ENCODE results near the gene FHOD3. TPM values are rescaled to one million over a fixed set of nuclear protein-coding genes. Genes with fewer than 3 reads are reported as not detected.

The FHOD3 gene
- total RNA-seq, 1 experiment from 2014 or later = 13.0 TPM

GRCh38 chr18:36476433-36476832 is 178.9 kb downstream of the FHOD3 start:
- no peak for DNase-seq (ENCODE audit: low spot score)

GRCh38 chr18:36477776-36478175 is 180.3 kb downstream of the FHOD3 start:
- no peak for DNase-seq (ENCODE audit: low spot score)

- DNase-seq (ENCODE audit: low spot score) = no peak
Observed at GRCh38 chr18:36481201-36481657, 183.7 kb downstream of the FHOD3 start.

GRCh38 chr18:36481935-36482334 is 184.4 kb downstream of the FHOD3 start:
- DNase-seq (ENCODE audit: low spot score) = no peak

- no peak for DNase-seq (ENCODE audit: low spot score)
Observed at GRCh38 chr18:36484591-36484990, 187.1 kb downstream of the FHOD3 start.

GRCh38 chr18:36485772-36486171 is 188.3 kb downstream of the FHOD3 start:
- DNase-seq (ENCODE audit: low spot score) = no peak

- no peak for DNase-seq (ENCODE audit: low spot score)
Observed at GRCh38 chr18:36488131-36488530, 190.6 kb downstream of the FHOD3 start.

- no peak for DNase-seq (ENCODE audit: low spot score)
Observed at GRCh38 chr18:36490897-36491296, 193.4 kb downstream of the FHOD3 start.

GRCh38 chr18:36492604-36493329 is 195.3 kb downstream of the FHOD3 start:
- DNase-seq (ENCODE audit: low spot score) = no peak

GRCh38 chr18:36493349-36494159 is 196.0 kb downstream of the FHOD3 start:
- no peak for DNase-seq (ENCODE audit: low spot score)

- no peak for DNase-seq (ENCODE audit: low spot score)
Observed at GRCh38 chr18:36494160-36494437, 196.6 kb downstream of the FHOD3 start.

GRCh38 chr18:36496022-36496421 is 198.5 kb downstream of the FHOD3 start:
- no peak for DNase-seq (ENCODE audit: low spot score)

GRCh38 chr18:36499938-36500337 is 202.4 kb downstream of the FHOD3 start:
- no peak for DNase-seq (ENCODE audit: low spot score)

- DNase-seq (ENCODE audit: low spot score) = no peak
Observed at GRCh38 chr18:36501100-36501499, 203.6 kb downstream of the FHOD3 start.

GRCh38 chr18:36503477-36503876 is 206.0 kb downstream of the FHOD3 start:
- no peak for DNase-seq (ENCODE audit: low spot score)

GRCh38 chr18:36504928-36505327 is 207.4 kb downstream of the FHOD3 start:
- no peak for DNase-seq (ENCODE audit: low spot score)

GRCh38 chr18:36505665-36506064 is 208.2 kb downstream of the FHOD3 start:
- DNase-seq (ENCODE audit: low spot score) = no peak

GRCh38 chr18:36509646-36510197 is 212.2 kb downstream of the FHOD3 start:
- DNase-seq (ENCODE audit: low spot score) = no peak

- DNase-seq (ENCODE audit: low spot score) = peak; percentile 48
Observed at GRCh38 chr18:36511791-36512352, 214.4 kb downstream of the FHOD3 start.

GRCh38 chr18:36513556-36513955 is 216.0 kb downstream of the FHOD3 start:
- no peak for DNase-seq (ENCODE audit: low spot score)

GRCh38 chr18:36514778-36515177 is 217.3 kb downstream of the FHOD3 start:
- DNase-seq (ENCODE audit: low spot score) = no peak

- no peak for DNase-seq (ENCODE audit: low spot score)
Observed at GRCh38 chr18:36516258-36516657, 218.7 kb downstream of the FHOD3 start.

GRCh38 chr18:36516726-36517125 is 219.2 kb downstream of the FHOD3 start:
- no peak for DNase-seq (ENCODE audit: low spot score)
